NOMO-1 treated with DMSO at 0.1 percent for 48 hours (cell line): ENCODE data around the gene RIMBP2.
"Not testable (repeated sequence)": the region's sequence is repeated elsewhere in the genome, so short reads cannot be mapped to it uniquely, and the experiment has no call there.

Experiments
- DNase-seq: peaks from one replicate; lab custom pipeline; 2025; ENCODE audit not compliant: unreplicated experiment; lab: John Stamatoyannopoulos, UW

Gene RIMBP2

GRCh38 chr12:130656411-130656810, 59.7 kb downstream of the RIMBP2 start:
- no peak for DNase-seq

- DNase-seq = no peak
Measured at GRCh38 chr12:130655881-130656280, 60.2 kb downstream of the RIMBP2 start.

GRCh38 chr12:130655010-130655409, 61.1 kb downstream of the RIMBP2 start:
- DNase-seq = no peak

- no peak for DNase-seq
Measured at GRCh38 chr12:130651188-130651959, 64.7 kb downstream of the RIMBP2 start.

- DNase-seq = no peak
Measured at GRCh38 chr12:130650131-130650530, 66.0 kb downstream of the RIMBP2 start.

GRCh38 chr12:130649101-130650045, 66.7 kb downstream of the RIMBP2 start:
- DNase-seq = no peak

GRCh38 chr12:130647814-130648213, 68.3 kb downstream of the RIMBP2 start:
- no peak for DNase-seq

GRCh38 chr12:130646716-130647370, 69.3 kb downstream of the RIMBP2 start:
- DNase-seq = no peak

GRCh38 chr12:130646191-130646590, 69.9 kb downstream of the RIMBP2 start:
- DNase-seq = not testable (repeated sequence)

GRCh38 chr12:130645751-130646150, 70.3 kb downstream of the RIMBP2 start:
- no peak for DNase-seq

- DNase-seq = no peak
Measured at GRCh38 chr12:130644566-130644965, 71.5 kb downstream of the RIMBP2 start.

- DNase-seq = no peak
Measured at GRCh38 chr12:130644146-130644545, 72.0 kb downstream of the RIMBP2 start.

GRCh38 chr12:130642856-130643255, 73.2 kb downstream of the RIMBP2 start:
- DNase-seq = no peak

GRCh38 chr12:130641533-130642184, 74.4 kb downstream of the RIMBP2 start:
- no peak for DNase-seq

GRCh38 chr12:130640901-130641300, 75.2 kb downstream of the RIMBP2 start:
- DNase-seq = no peak

GRCh38 chr12:130640496-130640895, 75.6 kb downstream of the RIMBP2 start:
- DNase-seq = no peak

GRCh38 chr12:130639476-130640424, 76.3 kb downstream of the RIMBP2 start:
- no peak for DNase-seq

- no peak for DNase-seq
Measured at GRCh38 chr12:130636370-130636769, 79.7 kb downstream of the RIMBP2 start.

GRCh38 chr12:130634866-130635265, 81.2 kb downstream of the RIMBP2 start:
- no peak for DNase-seq

- no peak for DNase-seq
Measured at GRCh38 chr12:130633771-130634170, 82.3 kb downstream of the RIMBP2 start.
